AG04450 (cell line): ENCODE data around the gene FLNC. TPM values are rescaled to one million over a fixed set of nuclear protein-coding genes. Genes with fewer than 3 reads are reported as not detected.
A peak's percentile ranks its signal among the peaks of the same experiment; 100 is the strongest.

ENCODE experiments used
- CTCF ChIA-PET: fragments of 300-600, 350-600 bp; formaldehyde crosslinking; extraction: SDS; loops from one replicate; lab custom pipeline; 2022; ENCODE audit warnings: antibody characterized with exemption, inconsistent platforms; lab: Charles Lee
- POLR2A ChIA-PET: fragments of 350-600 bp; formaldehyde crosslinking; extraction: SDS; loops from one replicate; lab custom pipeline; 2021; ENCODE audit warnings: antibody characterized with exemption, inconsistent platforms; lab: Yijun Ruan, JAX
- DNase-seq: peaks from one replicate; pipeline ENCODE4 v3.0.0-alpha.2; 2011; ENCODE audit warnings: low read depth, low spot score
- H3K27ac ChIP-seq: one replicate; pipeline ENCODE4 v1.5.1; 2012; ENCODE audit warnings: low read depth, low read length, control low read depth
- H3K27me3 ChIP-seq: one replicate; pipeline ENCODE4 v1.6.0; 2012; ENCODE audit warnings: low read length; ENCODE audit not compliant: control insufficient read depth, insufficient read depth
- H3K4me3 ChIP-seq: 2 replicates; pipeline ENCODE4 v1.5.1; 2011; ENCODE audit warnings: mild to moderate bottlenecking, low read depth, low read length, control low read depth
- H3K9me3 ChIP-seq: 2 replicates; pipeline ENCODE4 v1.5.1; 2012; ENCODE audit warnings: low read length; ENCODE audit not compliant: control insufficient read depth, insufficient read depth
- CTCF ChIP-seq: IDR thresholded peaks from 2 replicates; pipeline ENCODE4 v1.5.1; 2011; ENCODE audit warnings: low read depth, low read length, control low read depth, inconsistent platforms
- polyA plus RNA-seq: library from polyadenylated mRNA; depleted of rRNA; stranded (reverse); fragments of >200 nt; gene quantifications from 2 replicates; pipeline ENCODE4 v1.2.3, GENCODE V29; 2011

FLNC gene
- polyA plus RNA-seq, 1 experiment = 25.8 TPM

DNA sequence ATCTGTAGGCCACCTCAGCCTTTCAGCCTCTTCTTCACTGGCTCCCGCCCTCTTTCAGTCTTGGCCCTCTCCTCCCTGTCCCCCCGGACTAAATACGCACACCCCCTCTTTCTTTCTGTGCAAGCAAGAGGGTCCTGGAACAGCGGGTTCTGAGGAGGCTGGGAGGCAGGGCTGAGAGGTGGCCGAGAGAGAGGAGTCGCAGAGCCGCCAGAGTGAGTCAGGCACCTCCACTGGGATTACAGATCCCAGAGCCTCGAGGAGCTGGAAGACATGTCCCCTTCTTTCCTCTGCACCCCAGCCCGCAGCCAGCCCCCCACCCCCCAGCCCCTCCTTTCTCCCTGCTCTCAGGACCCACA, 38.3 kb upstream of the FLNC start:
- Histone ChIP-seq H3K27me3 (peaks cover 18% of the 10 kb centered on the region), H3K9me3 (no peaks in the 10 kb centered on the region; the same call in 1 of the 2 replicates), H3K4me3 (peak overlapping the region; percentile 80), H3K27ac (no peak overlapping the region)
- no peak for DNase-seq
- POLR2A ChIA-PET = interaction anchor here (0.7 kb wide), 1 partner anchor 39 kb away, joined by 3 read pairs; no protein-coding TSS in a partner anchor
- CTCF ChIA-PET = no interaction called here
- TF ChIP-seq CTCF = no peak

GRCh38 chr7:128792471-128793180, 37.6 kb upstream of the FLNC start:
- DNase-seq = no peak
- Histone ChIP-seq H3K27ac (no peak overlapping the region), H3K9me3 (no peaks in the 10 kb centered on the region; the same call in 1 of the 2 replicates), H3K27me3 (peaks cover 18% of the 10 kb centered on the region), H3K4me3 (peak overlapping the region; percentile 80)
- ChIA-PET CTCF (no interaction called here), POLR2A (interaction anchor here (0.7 kb wide), 1 partner anchor 39 kb away, joined by 3 read pairs; no protein-coding TSS in a partner anchor)
- no peak for TF ChIP-seq CTCF

- Histone ChIP-seq H3K27me3 (peaks cover 15% of the 10 kb centered on the region), H3K4me3 (no peak overlapping the region), H3K9me3 (no peaks in the 10 kb centered on the region; the same call in 1 of the 2 replicates), H3K27ac (no peak overlapping the region)
- CTCF ChIA-PET = no interaction called here
- TF ChIP-seq CTCF = no peak
- POLR2A ChIA-PET = no interaction called here
- no peak for DNase-seq
Observed at GRCh38 chr7:128793181-128793547, 37.0 kb upstream of the FLNC start.

DNA sequence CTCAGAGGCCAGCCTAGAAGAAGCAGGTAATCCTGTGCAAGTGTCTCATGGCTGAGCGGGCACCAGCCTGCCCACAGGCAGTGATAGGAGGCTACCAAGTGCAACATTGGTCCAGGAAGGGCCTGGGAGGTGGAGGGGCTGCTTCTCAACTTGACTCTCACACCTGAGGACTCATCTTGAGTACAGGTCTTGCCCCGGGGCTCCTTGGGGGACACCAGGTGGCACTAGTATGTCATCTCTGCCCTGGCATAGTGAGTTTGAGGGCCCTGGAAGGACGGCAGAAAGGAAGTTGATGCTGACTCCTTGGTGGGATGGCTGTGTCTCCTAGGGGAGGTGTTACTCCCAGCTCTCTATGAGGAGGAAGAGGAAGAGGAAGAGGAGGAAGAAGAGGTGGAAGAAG, 36.2 kb upstream of the FLNC start:
- POLR2A ChIA-PET = no interaction called here

More for the DNA sequence above, 36.2 kb upstream of the FLNC start:
- Histone ChIP-seq H3K27ac (no peak overlapping the region), H3K27me3 (peaks cover 7% of the 10 kb centered on the region), H3K9me3 (no peaks in the 10 kb centered on the region; the same call in 1 of the 2 replicates), H3K4me3 (no peak overlapping the region)
- CTCF ChIA-PET = no interaction called here
- DNase-seq = no peak
- TF ChIP-seq CTCF = no peak
